Activated gamma-delta T cell treated with Interleukin-2 at 50 U/mL for 16 hours (primary cell): ENCODE measurements around the gene PQBP1.
"Not testable (repeated sequence)": the region's sequence is repeated elsewhere in the genome, so short reads cannot be mapped to it uniquely, and the experiment has no call there.

Source experiments
- DNase-seq: peaks from one replicate; pipeline ENCODE4 v3.0.0-alpha.2; 2020

The PQBP1 gene, protein sequence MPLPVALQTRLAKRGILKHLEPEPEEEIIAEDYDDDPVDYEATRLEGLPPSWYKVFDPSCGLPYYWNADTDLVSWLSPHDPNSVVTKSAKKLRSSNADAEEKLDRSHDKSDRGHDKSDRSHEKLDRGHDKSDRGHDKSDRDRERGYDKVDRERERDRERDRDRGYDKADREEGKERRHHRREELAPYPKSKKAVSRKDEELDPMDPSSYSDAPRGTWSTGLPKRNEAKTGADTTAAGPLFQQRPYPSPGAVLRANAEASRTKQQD

DNA sequence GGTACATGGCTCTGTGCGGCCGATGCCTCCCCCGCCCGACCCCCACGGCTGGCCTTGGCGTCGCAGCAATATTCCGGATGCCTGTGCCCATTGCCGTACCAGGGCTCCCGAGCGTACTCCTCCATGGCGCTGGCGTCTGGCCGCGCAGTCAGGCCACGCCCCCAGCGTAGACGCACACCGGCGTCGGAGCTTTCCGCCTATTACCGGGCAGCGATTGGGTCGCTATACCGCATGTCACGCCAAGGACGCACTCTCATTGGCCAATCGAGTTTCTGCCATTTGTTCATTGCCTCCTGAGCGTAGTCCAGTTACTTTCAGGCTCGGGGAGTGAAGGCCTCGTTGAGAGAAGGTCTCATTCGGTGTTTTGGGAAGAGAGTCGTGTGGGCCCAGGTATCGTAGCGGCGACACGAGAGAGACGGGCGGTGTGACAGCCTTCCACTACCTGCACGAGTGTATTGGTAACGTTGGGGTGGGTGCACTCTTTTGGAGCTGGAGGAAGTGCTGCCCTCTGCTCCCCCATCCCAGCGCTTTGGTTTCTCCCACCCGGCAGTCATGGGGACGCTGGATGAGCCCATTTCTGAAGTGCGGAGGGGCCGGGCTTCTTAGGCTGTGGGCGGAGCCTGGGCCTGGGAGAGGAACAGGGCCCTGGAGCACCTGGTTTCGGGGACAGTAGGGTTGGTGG, at the start of gene PQBP1, which contains the start of gene TIMM17B:
PQBP1 (plus strand) TSS at position 306 of the 682 bp plus-strand sequence. CDS start 580 bp downstream, outside the sequence.
TIMM17B (minus strand) TSS at position 144 of the 682 bp plus-strand sequence; CDS start at position 125, 19 bp downstream.
- peak; percentile 82 for DNase-seq

DNA sequence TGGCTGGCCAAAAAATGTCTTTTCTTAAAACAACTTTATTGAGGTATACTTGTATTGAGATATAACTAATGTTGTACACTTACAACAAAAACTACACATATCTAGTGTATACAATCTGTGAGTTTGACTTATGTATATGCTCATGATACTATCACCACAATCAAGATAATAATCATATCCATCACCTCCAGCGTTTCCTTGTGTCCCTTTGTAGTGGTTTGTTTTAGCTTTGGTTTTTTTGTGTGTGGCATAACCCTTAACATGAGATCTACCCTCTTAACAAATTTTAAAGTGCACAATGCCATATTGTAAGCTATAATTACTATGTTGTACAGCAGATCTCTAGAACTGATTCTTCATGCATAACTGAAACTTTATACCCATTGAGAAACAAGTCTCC, 48.9 kb upstream of the PQBP1 start:
- no peak for DNase-seq

DNA sequence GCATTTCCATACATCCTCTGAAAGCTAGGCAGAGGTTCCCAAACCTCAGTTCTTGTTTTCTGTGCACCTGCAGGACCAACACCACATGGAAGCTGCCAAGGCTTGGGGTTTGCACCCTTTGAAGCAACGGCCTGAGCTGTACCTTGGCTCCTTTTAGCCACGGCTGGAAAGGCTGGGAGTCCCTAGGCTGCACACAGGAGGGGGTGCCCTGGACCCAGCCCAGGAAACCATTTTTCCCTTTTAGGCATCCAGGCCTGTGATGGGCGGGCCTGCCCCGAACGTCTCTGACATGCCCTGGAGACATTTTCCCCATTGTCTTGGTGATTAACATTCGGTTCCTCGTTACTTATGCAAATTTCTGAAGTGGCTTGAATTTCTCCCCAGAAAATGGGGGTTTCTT, 44.9 kb upstream of the PQBP1 start:
- DNase-seq, result no peak

DNA sequence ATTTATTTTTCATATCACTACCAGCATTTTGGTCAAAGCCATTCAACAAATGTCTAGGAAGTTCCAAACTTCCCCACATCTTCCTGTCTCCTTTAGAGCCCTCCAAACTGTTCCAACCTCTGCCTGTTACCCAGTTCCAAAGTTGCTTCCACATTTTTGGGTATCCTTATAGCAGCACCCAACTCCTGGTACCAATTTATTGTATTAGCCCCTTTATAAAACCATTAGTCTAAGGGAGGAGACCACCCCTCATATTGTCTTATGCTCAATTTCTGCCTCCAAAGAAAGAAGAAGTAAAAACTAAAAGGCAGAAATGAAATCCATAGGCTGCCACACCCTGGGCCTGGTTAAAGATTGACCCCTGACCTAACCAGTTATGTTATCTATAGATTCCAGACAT, 44.2 kb upstream of the PQBP1 start:
- not testable (repeated sequence) for DNase-seq

DNA sequence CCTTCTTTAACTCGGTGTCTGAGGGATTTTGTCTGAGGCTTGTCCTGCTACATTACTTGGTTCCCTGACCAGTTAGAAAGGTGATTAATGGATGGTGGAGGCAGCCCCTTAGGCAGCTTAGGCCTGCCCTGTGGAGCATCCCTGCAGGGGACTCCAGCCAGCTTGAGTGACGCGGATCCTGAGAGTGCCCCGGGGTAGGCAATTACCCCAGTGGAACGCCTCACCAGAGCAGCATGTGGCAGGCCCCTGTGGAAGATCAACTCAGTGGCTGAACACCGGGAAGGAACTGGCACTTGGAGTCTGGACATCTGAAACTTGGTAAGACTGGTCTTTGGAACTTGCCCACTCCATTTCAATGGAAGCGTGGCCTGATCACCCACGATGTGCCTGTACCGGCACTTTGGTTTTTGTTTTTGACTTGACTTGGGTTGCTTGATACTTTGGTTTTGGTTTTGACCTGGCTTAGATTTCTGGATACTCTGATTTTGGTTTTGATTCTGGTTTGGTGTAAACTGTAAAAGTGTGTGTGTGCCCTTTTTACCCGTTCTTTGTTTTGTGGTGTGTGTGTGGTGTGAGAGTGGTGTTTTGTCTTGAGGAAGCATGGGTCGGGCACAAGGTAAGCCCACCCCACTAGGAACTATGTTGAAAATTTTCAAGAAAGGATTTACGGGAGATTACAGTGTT, 43.5 kb upstream of the PQBP1 start:
- not testable (repeated sequence) for DNase-seq

DNA sequence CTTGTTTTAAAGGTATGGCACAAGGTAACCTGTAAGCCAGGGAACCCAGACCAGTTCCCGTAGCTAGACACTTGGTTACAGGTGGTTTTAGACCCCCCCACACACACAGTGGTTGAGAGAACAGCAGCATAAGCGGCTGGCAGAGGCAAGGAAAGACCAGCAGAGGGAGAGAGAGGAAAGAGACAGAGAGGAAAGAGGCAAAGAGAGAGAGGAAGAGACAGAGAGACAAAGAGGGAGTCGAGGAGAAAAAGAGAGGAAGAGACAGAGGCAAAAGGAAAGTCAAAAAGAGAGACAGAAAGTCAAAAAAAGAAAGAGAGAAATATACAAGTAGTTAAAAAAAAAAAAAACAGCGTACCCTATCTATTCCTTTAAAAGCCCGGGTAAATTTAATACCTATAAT, 42.8 kb upstream of the PQBP1 start:
- no peak for DNase-seq

DNA sequence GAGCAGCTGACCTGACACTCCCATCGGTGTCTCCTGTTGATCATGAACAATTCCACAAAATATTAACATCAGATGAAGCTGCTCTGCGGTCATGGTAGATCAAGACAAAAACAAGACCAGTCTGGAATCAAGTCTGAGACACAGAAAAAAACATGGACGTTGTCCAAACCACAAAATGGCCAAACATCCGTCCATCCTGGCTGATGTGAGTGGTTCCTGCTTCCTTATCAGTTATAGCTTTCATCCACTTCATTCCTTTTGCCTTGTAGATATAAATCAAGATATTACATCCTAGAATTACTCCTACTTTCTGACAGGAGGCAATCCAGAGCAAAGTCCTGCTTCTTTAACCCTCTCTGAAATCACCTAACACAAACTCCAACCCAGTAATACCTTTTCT, 33.5 kb upstream of the PQBP1 start:
- no peak for DNase-seq

DNA sequence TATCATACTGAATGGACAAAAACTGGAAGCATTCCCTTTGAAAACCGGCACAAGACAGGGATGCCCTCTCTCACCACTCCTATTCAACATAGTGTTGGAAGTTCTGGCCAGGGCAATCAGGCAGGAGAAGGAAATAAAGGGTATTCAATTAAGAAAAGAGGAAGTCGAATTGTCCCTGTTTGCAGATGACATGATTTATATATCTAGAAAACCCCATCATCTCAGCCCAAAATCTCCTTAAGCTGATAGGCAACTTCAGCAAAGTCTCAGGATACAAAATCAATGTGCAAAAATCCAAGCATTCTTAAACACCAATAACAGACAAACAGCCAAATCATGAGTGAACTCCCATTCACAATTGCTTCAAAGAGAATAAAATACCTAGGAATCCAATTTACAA, 25.7 kb upstream of the PQBP1 start:
- not testable (repeated sequence) for DNase-seq

DNA sequence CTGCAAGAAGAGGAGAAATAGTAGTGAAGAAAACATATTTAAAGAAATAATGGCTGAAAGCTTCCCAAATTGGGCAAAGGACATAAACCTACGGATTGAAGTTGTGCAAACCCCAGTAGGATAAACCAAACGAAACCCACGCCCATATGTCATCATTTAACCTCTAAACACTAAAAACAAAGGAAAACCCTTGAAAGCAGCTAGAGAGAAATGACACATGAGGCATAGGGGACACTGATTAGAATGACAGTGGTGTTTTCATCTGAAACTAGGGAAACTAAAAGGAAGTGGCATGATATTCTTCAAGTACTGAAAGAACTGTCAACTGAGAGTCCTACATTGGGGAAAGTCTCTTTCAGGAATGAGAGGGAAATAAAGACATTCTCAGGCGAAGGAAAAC, 20.8 kb upstream of the PQBP1 start:
- DNase-seq, result not testable (repeated sequence)

DNA sequence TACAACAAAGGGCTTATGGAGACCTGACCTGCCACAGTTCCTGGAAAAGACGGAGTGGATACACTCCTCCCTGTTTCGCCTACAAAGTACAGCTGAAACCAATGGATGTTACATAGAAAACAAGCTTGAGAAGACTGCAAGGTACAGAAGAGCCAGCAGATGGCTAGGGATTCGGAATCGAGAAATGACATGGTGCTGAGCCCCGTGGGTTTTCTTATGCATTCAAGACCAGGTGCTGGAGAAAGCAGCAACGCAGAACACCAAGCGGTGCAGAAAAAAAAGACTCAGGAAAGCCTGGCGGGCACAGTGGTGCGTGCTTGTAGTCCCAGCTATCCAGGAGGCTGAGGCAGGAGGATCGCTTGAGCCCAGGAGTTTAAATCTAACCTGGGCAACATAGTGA, 14.0 kb upstream of the PQBP1 start:
- DNase-seq, result no peak

DNA sequence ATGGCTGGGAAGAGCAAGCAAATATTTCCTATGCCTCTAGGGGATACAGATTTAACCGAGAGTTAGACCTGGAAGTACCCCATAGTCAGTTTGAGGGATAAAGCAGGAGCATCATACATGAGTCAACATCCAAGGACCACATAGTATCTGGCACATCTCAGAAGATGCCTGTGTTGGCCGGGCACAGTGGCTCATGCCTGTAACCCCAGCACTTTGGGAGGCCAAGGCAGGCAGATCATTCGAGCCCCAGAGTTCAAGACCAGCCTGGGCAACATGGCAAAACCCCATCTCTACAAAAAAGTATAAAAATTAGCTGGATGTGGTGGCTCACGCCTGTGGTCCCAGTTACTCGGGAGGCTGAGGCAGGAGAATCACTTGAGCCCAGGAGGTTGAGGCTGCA, 11.1 kb upstream of the PQBP1 start:
- not testable (repeated sequence) for DNase-seq

DNA sequence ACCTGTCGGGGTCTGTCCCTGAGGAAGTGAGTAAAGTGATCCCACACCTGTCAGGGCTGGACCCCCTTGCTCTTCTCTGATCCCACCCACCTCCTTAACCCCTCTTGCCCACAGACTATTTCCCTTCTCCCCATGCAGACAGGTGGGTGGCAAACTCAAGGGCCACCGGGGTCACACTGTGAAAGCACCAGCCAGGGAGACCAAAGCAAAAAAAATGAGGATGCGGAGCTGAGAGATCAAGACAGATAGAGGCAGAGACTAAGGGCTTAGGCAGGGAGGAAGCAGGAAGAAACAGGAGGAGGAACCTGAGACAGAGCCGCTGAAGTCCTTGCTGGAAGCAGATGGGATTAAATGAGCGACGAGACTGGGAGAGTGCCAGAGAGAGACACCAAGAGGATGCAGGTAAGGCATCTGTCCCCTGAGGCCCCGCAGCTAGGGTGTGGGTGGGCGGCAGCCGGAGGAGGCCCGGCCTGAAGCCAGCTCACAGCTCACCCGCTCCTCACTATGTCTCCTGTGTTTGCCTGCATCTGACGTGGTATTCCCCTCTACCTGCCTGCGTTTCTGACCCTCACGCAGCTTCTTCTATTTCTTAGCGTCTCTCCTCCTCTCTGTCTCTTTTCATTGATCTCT, 7.3 kb upstream of the PQBP1 start:
- no peak for DNase-seq

DNA sequence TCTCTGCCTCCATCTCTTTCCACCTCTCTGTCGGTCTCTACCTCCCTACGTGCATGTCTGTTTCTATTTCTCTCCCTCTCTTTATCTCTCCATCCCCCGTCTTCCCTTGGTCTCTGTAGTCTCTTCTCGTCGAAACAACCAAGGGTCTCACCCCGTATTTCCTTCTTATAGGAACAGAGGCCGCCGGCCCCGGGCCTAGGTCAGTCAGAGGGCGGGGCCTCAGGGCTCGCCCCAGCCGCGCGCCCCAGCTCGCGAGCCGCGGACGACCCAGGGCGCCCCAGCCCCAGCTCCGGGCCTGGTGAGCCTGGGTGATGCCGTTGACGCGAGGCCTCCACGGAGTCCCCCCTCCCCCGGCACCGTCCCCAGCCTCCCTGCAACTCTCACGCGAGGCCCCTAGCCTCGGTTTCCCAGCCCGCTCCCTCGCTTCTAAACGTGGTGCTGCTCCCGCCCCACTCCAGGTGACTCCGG, 6.8 kb upstream of the PQBP1 start:
- no peak for DNase-seq

DNA sequence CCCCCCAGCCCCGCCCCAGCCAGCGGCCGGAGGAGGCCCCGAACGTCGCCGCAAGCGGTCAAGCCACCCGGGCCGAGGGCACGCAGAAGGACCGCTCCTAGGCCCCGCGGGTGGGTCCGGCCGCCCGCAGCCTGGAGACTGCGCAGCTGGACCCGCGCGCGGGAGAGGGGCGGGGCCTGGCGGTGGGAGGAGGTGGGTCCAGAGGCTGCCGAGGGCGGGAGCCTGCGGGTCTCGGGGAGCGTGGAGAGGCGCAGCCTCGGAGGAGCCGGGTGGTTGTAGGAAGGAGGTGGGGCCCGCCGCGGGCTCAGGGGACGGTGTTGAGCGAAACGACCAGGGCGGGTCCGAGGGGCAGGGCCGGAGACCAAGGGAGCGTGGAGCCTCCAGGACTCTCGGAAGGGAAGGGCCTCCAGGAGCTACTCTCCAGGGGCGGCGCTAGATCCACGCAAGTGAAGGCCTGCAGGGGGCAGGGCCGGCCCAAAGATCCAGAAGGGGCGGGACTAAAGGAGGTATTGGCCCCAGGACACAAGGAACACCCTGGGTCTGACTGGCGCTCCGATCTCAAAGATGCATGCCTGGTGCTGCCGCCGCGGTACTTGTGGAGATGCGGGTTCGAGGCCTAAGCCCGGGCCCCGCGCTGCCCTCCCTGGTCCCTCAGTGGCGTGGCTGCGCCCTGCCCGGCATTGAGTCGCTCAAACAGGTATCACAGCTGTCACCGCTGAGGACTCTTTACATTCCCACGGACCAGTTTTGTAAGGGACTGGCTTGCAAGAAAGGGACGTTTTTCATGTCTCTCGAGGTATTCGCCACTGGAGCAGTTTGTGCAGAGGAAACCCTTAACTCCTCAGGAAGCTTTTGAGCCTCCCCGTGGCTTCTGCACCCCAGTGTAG, 6.1 kb upstream of the PQBP1 start:
- peak; percentile 67 for DNase-seq

DNA sequence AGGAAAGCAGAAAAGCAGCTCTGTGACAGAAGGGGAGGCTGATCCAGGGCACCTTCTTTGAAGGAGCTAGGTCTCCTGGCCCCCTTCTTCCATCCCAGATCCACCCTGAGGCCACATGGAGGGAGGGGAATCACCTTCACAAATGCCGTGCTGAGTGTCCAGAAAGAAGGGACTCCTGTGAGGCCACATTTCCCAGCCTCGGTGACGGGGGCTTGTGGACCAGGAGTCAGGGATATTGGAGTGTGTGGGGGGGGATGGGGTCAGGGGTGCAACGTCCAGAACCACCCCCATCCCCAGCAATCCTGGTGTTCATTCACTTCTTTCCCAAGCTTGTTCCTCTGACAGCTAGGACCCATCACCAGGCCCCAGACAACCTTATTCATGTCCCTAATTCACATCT, 4.8 kb upstream of the PQBP1 start:
- DNase-seq, result no peak

DNA sequence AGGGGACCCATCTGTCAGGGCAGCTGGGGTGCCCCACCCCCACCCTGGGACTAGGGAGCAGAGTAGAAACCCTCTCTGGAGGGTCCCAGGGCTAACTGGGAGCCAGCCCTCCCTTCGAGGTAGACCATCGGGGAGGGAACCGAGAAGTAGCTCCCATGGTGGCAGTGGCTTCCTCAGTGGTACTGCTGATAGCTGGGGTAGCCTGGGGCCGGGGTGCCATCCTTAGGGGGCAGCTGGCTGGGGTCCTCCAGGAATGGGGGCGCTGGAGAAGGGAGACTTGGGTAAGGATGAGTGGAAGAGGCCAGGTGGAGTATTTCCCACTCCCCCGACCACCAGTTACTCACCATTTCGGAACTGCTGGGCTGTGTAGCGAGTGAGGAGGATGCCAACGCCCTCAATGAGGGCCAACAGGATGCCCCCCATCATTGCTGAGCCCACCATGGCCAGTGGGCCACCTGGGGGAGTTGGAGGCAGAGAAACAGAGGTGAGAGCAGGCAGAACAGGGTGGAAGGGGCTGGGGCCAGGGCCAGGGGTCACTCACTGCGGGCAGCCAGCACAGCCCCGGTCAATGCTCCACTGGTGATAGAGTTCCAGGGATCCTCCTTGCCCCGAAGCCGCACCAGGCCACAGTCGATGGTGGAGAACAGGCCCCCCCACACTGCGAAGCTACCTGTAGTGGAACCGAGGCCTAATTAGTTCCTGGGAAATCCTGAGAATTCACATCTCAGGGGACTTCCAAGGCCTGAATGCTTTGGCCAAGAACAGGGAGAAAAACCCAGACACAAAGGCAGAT, 4.0 kb upstream of the PQBP1 start:
- DNase-seq, result no peak

DNA sequence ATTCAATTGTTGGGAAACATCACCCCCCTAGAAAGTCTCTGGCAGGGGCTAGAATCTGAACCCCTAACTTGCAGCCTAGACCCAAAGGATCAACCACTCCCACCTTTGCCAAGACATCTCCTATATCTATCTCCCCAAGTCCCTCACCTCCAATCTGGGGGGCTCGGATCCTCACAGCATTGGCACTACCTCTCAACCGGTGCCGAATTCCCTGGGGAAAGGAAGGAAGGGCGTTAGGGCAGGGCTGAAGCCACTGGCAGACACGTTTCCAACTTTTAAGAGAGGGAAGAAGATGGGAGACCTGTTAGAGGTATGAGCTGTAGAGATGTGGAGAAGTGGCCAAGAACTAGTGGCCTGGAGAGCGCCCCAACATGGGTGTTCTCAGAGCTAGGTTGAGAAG, 2.8 kb upstream of the PQBP1 start:
- DNase-seq, result no peak

DNA sequence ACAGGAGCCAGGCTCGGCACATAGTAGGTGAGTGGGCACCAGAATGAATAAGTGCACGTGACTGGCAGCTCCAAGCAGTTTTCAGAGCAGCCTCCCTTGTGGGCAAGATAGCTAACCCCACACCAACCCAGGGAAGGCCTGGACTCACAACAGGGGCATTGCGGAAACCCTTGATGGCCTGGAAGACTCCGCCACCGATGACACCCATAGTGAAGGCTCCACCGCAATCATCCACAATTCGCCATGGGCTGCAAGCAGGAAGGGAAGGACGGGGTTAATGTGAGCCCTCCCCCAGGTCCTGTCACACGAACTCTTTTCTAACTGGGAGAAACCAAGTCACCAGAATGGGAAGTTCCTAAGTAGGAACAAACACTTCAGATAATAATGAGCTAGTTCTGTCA, 1.1 kb upstream of the PQBP1 start:
- DNase-seq, result no peak

DNA sequence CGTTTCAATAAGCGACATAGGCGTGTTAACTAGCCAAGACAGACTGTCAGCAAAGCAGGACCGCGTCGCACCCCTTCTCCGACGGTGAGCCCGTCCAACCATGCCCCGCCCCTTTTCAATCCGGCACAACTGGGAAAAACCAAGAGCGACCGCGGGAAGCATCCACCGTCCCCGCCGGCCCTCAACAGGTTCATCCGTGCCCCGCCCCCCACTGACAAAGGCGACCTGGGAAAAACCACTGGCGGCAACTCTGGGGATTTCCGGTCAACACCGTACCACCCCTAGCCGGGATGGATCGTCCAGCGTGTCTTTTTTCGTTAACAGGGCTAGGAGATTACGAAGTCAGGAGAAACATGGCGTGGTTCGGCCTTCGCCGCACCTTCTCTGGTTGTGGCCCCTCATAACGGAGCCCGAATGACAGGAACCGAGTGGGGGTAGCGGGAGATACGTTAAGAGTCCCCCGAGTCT, 539 bp upstream of the PQBP1 start:
- DNase-seq, result peak; percentile 41

DNA sequence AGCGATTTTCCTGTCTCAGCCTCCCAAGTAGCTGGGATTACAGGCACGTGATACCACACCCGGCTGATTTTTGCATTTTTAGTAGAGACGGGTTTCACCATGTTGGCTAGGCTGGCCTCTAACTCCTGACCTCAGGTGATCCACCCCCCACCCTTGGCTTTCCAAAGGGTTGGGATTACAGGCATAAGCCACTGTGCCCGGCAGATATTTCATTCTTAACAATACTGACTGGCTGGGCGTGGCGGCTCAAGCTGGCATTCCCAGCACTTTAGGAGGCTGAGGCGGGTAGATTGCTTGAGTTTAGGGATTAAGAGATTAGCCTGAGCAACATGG, 1.3 kb downstream of the PQBP1 start:
- DNase-seq, result no peak

DNA sequence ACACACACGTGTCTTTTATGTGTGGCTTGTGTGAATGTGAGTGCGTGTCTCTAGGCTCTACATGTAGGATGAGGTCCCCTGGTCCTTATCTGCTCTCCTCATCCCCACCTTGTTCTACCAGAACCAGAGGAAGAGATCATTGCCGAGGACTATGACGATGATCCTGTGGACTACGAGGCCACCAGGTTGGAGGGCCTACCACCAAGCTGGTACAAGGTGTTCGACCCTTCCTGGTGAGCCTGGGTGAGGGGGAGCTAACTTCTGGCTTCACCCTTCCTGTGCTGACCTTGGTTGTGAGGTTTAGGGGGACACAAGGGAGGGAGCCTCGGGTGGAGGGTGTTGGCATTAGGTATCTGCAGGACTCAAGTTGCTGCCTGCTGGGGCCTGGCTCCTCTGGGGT, 3.3 kb downstream of the PQBP1 start:
- DNase-seq, result no peak

DNA sequence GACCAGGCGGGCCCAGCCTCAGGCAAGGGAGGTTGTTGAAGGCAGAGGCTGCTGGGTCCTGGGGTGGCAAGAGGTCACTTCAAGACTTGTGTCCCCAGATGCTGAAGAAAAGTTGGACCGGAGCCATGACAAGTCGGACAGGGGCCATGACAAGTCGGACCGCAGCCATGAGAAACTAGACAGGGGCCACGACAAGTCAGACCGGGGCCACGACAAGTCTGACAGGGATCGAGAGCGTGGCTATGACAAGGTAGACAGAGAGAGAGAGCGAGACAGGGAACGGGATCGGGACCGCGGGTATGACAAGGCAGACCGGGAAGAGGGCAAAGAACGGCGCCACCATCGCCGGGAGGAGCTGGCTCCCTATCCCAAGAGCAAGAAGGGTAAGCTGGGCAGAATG, 4.4 kb downstream of the PQBP1 start:
- no peak for DNase-seq
